Erythroblast (primary cell): ENCODE data around the gene UBC.

ENCODE experiments used
- GATA1 ChIP-seq: IDR thresholded peaks from 2 replicates; pipeline ENCODE4 v1.6.1; 2011; ENCODE audit warnings: low read depth, mild to moderate bottlenecking, control low read depth, low read length, moderate library complexity
- POLR2A ChIP-seq: IDR thresholded peaks from 2 replicates; pipeline ENCODE4 v1.6.1; 2011; ENCODE audit warnings: mild to moderate bottlenecking, low read length

DNA sequence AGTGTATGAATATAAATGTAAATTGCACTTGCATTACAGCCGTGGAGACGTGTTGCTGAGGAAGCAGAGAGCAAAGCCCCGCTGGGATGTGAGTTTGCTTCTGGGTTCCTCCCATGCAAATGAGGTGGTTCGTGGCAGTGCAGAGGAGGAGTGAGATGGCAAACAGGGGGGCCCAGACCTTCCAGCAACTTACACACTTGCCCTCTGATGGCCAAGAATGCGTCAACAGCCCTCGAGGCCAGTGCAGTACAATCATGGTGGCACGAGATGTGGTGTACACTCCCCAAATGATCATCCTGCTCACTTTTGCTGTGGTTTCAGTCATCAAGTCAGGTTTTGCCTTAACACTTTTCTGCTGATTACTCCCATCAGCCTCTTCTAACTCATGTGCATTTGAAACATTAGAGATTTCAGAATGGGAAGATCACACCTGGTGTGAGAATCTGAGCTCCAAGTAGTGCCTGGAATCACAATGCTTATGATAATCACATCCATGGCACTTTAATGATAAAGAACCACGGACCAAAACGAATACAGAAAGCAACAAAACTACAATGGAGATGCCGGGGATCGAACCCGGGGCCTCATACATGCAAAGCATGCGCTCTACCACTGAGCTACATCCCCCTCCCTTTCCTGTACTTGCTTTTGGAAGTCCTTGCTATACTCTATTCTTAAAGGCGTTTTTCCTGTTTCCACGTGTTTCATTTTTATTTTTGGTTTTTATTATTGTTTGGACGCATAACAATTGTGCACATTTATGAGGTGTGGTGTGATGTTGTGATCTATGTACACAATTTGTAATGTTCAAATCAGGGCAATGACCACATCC is 7.0 kb upstream of the UBC start:
- TF ChIP-seq POLR2A: peak; percentile 18
- TF ChIP-seq GATA1: no peak
